Erythroblast (primary cell): Measurements from ENCODE around the gene B3GLCT.

ENCODE experiments used
- GATA1 ChIP-seq: IDR thresholded peaks from 2 replicates; pipeline ENCODE4 v1.6.1; 2011; ENCODE audit warnings: low read depth, mild to moderate bottlenecking, control low read depth, low read length, moderate library complexity
- POLR2A ChIP-seq: IDR thresholded peaks from 2 replicates; pipeline ENCODE4 v1.6.1; 2011; ENCODE audit warnings: mild to moderate bottlenecking, low read length

DNA sequence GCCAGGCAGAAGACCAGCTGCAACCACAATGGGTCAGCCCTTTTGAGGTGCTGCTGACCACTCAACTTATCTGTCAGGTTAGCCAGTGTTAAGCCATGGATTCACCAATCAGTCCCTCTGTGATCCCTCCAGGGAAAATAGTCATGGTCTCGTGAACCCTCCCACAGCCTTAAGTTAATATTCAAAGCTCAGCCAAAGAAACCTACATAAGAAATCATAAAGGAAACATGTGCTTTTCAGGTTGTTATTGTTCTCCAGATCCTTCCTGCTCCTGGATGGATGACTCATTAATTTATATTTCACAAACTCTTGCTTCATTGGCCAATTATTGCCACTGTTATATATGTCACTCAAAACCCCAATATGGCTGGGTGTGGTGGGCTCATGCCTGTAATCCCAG, 161.9 kb downstream of the B3GLCT start:
- TF ChIP-seq GATA1, result no peak
- TF ChIP-seq POLR2A, result no peak
